GM19395 (cell line): ENCODE results near the gene GPR4.

ENCODE experiments used
- ATAC-seq: cut with Tn5 transposase; IDR thresholded peaks from one replicate; pipeline ENCODE4 v1.9.1; 2021; ENCODE audit warnings: mild to moderate bottlenecking, moderate library complexity; ENCODE audit not compliant: unreplicated experiment

Gene GPR4

GRCh38 chr19:45590300-45591003, 11.6 kb downstream of the GPR4 start:
- ATAC-seq: no peak

GRCh38 chr19:45589768-45590167, 12.2 kb downstream of the GPR4 start:
- ATAC-seq: no peak

GRCh38 chr19:45587873-45588272, 14.1 kb downstream of the GPR4 start:
- no peak for ATAC-seq

- ATAC-seq: no peak
These were observed 16.8 kb downstream of the GPR4 start for GRCh38 chr19:45585158-45585577.

GRCh38 chr19:45584332-45585157, 17.5 kb downstream of the GPR4 start, which contains the start of gene OPA3:
Gene OPA3, minus strand, starts transcription at chr19:45584802. Its CDS starts 38 bp downstream, at chr19:45584764.
- peak; percentile 88 for ATAC-seq

GRCh38 chr19:45581576-45581975, 20.4 kb downstream of the GPR4 start:
- ATAC-seq: no peak

GRCh38 chr19:45578861-45579260, 23.2 kb downstream of the GPR4 start:
- ATAC-seq: no peak

GRCh38 chr19:45577111-45577905, 24.7 kb downstream of the GPR4 start:
- no peak for ATAC-seq

- ATAC-seq: no peak
These were observed 25.3 kb downstream of the GPR4 start for GRCh38 chr19:45576682-45577081.

- no peak for ATAC-seq
These were observed 26.8 kb downstream of the GPR4 start for GRCh38 chr19:45575216-45575615.

GRCh38 chr19:45574526-45574925, 27.5 kb downstream of the GPR4 start:
- ATAC-seq: no peak

- ATAC-seq: no peak
These were observed 30.4 kb downstream of the GPR4 start for GRCh38 chr19:45571457-45572220.

- no peak for ATAC-seq
These were observed 32.2 kb downstream of the GPR4 start for GRCh38 chr19:45569619-45570421.

- ATAC-seq: no peak
These were observed 33.3 kb downstream of the GPR4 start for GRCh38 chr19:45568732-45569131.

- no peak for ATAC-seq
These were observed 34.4 kb downstream of the GPR4 start for GRCh38 chr19:45567609-45568008.

GRCh38 chr19:45564131-45564780, 37.8 kb downstream of the GPR4 start:
- no peak for ATAC-seq

- ATAC-seq: no peak
These were observed 41.3 kb downstream of the GPR4 start for GRCh38 chr19:45560686-45561085.

- no peak for ATAC-seq
These were observed 42.0 kb downstream of the GPR4 start for GRCh38 chr19:45560038-45560437.

- no peak for ATAC-seq
These were observed 43.6 kb downstream of the GPR4 start for GRCh38 chr19:45558399-45558878.
